ENCODE results near the gene FIBP. TPM values are rescaled to one million over a fixed set of nuclear protein-coding genes. Genes with fewer than 3 reads are reported as not detected.
"Not testable (repeated sequence)": the region's sequence is repeated elsewhere in the genome, so short reads cannot be mapped to it uniquely, and the experiment has no call there.

Gene FIBP
- total RNA-seq, 1 experiment from 2014 or later: 303 TPM

DNA sequence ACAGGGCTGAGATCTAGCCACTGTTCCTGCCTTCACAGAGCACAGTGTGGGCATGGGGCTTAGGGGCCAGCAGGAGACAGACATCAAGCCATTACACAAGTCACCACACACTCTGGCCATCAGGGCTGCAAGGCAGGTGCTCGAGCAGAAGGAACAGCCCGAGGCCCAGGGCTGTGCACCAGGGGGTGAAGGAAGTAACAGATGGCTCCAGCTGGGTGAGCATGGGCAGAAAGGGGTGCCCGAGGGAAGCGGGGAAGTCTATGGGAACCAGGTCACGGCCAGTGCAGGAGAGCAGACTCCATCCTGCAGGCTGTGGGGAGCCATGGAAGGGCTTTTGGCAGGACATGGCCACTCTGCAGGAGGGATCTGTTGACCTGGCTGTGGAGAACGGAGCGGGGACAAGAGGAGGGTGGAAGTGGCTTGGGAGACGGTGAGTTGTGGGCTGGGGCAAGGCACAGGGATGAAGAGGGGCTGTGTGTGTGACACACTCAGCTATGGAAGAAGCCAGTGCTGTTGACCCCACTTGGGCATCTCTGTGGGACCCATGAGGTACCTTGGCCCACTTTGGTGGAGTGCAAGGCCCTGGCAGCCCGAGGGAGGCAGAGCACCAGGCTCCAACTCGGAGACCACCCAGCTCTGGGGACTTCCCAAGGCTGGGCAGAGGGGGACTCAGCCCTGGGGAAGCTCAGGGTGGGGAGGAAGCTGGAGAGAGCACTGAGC lies 27.0 kb upstream of the FIBP start:
- no peak for DNase-seq (ENCODE audit: low spot score)

DNA sequence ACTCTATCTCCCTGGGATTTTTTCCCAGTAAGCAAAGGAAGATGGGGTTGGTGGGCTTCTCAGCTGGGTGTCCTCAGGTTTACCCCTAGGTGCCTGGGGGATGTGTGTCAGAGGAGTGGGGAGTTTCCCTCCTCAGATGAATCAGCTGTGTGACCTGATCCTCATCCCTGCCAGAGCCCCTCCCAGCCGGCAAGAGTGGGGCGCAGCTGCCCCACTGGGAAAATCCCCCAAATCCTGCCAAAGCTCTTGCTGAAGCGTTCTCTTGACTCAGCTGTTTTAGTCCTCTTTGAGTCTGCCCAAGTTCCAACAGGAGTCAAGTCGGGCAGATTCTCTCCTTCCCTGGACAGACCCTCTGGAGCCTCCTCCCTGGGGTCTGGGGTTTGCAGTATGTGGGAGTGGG lies 24.6 kb upstream of the FIBP start:
- DNase-seq (ENCODE audit: low spot score): no peak

DNA sequence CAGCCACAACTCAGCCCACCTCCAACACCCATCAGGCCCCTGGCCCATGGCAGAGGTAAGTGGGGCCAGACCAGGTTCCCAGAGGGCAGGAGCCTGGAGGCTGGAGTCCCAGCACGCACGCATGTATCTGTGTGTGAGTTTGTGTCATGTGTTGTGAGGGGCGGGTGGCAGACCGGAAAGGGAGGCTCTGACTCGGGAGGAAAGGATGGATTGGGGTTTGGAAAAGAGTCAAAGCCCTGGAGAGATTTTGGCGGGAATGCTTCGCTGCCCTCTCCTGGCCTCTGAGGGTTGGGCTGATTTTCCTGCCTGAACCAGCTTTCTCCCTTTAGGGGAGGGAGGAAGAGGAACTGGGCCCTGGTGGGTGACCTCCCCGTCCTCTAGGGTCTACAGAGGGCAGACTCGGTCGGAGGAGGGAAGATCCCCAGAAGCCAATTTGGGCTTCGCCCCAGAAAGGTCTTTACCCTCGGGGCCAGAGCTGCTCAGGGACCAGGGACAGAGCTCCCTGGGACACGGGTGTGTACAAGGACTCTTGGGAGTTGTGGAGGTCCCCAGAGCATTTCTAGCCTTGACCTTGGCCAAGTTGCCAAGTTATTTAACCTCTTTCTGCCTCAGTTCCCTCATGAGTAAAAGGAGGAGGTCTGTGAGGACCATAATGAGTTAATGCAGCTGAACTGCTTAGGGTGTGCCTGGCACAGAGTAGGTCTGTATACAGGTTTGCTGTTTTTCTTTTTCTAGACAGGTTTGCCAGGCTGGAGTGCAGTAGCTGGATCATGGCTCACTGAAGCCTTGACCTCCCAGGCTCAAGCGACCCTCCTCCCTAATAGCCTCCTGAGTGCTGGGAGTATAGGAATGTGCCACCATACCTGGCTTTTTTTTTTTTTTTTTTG lies 23.7 kb upstream of the FIBP start:
- peak; percentile 82 for DNase-seq (ENCODE audit: low spot score)

DNA sequence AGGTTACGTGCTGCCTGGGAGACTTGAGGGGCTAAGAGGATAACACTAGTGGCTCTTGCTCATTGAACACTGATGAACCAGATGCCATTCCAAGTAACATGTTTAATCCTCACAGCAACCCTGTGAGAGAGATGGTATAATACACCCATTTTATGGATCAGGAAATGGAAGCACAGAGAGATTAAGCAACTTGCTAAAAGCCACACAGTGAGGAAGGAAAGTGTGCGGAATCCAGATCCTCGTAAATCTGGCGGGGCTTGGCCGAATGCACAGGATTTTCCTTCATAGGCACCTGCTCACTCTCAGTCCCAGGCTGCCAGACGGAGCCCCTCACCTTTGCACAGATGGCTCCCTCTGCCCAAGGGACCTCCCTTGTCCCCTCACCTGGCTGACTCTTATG lies 19.6 kb upstream of the FIBP start:
- no peak for DNase-seq (ENCODE audit: low spot score)

DNA sequence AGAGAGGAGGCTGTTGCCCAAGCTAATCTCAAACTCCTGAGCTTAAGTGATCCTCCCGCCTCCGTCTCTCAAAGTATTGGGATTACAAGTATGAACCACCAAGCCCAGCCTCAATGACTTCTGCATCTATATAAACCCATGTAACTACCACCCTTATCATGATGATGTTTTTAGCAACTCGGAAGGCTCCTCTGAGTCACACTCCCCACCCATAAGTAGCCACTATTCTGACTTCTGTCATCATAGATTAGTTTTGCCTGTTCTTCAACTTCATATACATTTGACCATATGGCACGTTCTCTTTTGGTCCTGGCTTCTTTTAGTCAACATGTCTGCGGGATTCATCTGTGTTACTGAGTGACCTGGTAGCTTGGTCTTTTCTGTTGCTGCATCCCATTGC lies 18.3 kb upstream of the FIBP start:
- no peak for DNase-seq (ENCODE audit: low spot score)

DNA sequence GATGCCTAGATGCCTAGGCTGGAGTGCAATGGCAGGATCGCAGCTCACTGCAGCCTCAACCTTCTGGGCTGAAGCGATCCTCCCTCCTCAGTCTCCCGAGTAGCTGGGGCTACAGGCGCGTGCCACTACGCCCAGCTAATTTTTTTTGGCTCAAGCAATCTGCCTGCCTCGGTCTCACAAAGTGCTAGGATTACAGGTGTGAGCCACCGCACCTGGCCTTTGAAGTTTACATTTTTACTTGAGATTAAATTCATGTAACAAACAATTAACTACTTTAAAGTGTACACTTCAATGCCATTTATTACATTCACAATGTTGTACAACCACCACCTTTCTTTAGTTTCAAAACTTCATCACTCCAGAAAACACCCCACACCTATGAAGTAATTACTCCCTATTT lies 15.4 kb upstream of the FIBP start:
- DNase-seq (ENCODE audit: low spot score): no peak

DNA sequence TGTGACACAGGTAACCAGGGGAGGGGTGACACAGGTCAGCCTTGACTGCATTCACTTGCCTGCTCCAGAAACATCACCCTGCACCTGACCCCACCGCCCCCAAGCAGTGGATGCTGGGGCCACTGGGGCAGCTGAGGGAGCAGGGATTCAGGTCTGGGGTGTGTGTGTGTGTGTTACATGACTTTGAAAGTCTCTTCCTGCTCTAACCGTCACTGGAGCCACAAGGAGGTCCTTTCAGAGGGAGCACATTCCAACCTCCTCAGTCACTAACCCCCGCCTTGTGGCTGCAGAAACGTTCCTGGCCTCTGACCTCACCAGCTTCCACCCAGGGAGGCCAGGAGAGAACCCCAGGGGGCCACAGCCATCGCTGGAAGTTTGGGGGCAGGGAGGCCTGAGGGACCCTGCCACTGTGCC lies 14.8 kb upstream of the FIBP start:
- peak; percentile 90 for DNase-seq (ENCODE audit: low spot score)

DNA sequence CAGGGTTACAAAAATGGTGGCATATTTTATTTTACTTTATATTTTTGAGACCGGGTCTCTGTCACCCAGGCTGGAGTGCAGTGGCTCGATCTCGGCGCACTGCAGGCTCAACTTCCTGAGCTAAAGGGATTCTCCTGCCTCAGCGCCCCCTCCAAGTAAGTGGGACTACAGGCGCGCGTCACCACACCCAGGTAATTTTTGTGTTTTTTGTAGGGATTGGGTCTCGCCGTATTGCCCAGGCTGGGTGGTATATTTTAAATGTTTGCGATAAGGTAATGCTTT lies 12.6 kb upstream of the FIBP start:
- DNase-seq (ENCODE audit: low spot score): no peak

DNA sequence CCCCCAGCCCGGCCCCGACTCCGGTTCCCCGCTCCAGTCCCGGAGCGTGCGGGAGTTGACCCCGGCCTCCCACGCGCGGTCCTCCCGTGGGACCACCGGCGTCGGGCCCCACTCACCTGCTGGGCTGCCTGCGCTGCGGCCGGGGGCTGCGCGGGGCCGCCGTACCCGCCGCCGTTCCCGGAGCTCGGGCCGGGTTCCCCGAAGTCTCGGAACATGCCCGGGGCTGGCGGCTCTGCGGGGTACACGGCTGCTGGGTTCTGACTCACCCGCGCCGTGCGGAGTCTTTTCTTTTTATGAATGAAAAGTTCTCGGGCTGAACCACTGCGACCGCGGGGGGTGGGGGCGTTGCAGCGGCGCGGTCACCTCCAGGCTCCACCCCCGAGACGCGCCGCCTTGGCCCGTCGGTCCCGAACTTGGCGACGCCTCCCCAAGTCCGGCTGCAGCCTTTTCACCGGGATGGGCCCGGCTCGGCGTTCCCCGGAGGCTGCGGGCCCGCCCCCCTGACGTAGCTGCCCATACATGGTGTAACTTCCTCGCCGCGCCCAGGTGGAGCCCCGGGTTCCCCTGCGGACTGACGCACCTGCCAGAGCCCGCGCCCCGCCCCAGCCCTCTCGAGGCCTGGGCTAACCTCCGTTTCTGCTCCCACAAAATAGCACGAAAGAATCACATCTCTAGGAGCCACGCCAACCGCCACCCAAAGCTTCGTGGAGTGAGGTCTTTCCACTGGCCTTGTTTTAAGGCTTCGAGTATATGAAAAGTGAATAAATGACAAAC lies 12.0 kb upstream of the FIBP start, which contains the start of gene FOSL1:
FOSL1 (minus strand) TSS at position 264 of the 774 bp plus-strand sequence; CDS start at position 215, 49 bp downstream.
- DNase-seq (ENCODE audit: low spot score): peak; percentile 98

DNA sequence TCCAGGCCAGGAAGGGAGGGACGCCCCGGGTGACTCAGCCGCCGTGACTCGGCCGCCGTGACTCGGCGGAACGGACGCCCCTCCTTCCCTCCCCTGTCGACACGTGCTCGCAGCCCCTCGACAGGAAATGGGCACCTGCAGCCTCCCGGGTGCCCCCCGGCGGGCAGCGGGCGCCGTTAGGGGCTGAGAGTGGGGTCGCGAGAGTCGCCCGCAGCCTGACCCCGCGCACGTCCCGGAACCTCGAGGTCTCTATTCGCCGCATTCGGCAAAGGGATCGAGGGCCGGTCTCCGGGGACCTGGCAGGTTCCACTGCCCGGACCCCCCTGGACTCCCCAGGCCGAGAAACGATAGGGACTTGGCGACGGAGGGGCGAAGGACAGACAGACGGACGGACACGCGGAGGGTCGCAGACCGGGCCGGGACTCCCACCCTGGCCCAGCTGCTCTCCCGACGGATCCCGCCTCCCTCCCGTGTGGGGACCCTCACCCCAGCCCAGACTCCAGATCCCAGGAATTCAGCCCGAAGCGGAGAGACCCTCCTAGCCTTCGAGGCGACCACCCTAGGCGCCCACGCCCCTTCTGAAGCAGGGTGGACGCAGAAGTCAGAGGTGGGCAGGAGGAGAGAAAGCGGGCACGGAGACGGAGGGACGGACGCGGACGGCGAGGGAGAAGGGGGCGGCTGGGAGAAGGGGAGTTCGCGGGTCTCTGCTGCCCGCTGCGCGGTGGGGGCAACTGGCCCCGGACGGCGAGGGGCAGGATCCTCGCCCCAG lies 11.3 kb upstream of the FIBP start:
- peak; percentile 76 for DNase-seq (ENCODE audit: low spot score)

DNA sequence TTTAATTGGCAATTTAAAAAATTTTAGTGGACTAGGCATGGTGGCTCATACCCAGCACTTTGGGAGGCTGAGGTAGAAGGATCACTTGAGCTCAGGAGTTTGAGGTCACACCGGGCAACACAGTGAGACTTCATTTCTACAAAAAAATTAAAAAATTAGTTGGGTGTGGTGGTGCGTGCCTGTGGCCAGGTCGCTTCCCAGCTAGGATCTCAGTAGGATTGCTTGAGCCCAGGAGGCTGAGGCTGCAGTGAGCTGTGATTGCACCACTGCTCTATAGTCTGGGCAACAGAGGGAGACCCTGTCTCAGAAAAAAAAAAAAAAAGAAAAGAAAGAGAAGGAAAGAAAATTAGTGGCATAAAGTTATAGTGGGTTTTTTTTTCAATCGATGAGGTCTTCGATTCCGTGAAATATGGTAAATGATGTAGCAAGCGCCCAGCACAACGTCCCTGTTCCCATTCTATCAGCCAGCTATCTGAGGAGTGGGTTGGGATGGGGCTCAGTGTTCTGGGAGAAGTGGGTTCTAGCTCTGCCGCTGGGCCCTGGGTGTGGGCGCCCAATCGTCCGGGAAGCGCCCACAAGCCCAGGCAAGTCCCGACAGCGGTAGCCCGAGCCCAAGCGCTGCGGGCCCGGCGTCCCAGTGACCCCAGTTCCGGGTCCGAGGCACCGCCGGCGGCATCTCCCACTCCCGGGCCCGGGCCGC lies 10.5 kb upstream of the FIBP start:
- no peak for DNase-seq (ENCODE audit: low spot score)

DNA sequence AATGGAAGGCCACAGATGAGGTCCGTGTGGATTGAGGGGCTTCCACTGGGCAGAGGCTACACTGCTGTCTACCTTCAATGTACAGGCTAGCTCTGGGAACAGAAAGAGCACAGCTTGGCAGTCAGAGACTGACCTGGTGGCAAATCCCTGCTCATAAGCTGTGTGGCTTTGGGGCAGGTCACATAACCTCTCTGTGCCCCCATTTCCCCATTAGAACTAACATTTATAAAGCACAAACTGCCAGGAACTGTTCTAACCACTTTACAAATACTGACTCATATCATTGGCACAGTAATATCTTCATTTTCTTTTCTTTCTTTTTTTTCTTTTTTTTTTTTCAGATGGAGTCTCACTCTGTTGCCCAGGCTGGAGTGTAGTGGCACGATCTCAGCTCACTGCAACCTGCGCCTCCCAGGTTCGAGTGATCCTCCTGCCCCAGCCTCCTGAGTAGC lies 8.8 kb upstream of the FIBP start:
- DNase-seq (ENCODE audit: low spot score): no peak

DNA sequence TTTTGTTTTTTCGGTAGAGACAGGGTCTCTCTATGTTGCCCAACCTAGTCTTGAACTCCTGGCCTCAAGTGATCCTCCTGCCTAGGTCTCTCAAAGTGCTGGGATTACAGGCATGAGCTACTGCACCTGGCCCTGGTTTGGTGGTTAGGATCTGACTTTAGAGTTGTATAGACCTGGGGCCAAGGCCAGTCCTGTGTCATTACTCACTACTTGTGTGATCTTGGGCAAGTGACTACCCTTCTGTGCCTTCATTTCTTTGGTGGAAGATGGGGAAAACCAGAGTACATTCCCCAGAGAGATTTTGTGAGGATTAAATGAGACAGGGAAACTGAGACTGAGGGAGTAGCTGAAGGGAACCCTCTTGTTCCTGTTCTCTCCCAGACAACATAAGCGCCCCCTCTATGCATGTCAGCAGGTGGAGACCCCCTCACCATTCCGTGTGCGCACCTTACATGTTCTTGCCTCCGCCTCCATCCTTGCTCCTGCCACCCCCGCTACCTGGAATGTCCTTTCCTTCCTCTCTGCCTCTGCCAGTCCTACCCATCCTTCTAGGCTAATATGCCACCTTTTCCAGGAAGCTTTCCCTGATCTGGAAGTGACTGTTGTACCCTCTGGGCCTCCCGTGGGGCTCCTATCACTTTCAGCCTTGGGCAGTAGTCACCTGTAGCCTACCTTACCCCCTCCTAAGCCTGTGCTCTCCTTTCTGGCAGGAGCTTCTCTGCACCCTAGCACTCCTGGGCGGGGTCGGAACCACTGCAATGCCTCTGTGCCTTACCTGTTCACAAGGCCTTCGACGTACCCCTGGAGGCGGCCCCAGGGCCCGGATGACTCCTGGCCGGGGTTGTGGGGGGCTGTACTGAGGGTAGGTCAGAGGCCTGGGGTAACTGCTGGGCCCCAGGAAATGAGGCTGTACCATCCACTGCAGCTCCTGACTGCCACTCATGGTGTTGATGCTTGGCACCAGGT lies 8.0 kb upstream of the FIBP start:
- DNase-seq (ENCODE audit: low spot score): no peak

DNA sequence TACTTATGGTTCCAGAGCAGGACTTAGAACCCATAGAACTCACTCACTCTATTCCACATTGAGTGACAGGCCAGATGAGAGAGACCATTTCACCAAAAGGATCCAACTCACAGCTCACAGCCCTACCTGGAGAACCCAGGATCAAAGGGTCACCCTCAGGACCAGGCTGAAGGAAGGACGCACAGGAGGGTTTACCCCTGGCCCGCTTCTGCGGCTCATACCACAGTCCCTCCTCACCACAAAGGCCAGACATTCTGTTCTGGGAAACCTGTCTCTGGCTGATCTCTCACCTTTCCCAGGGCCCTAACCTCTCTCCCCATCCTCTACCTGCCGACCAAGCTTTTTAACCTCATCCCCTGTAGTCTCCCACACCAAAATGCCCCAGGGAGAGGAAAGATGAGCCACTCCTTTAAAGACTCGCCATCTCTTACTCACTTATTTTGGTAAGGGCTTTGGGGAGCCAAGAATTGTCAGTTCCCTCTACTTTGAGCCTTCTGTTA lies 7.3 kb upstream of the FIBP start:
- DNase-seq (ENCODE audit: low spot score): no peak

DNA sequence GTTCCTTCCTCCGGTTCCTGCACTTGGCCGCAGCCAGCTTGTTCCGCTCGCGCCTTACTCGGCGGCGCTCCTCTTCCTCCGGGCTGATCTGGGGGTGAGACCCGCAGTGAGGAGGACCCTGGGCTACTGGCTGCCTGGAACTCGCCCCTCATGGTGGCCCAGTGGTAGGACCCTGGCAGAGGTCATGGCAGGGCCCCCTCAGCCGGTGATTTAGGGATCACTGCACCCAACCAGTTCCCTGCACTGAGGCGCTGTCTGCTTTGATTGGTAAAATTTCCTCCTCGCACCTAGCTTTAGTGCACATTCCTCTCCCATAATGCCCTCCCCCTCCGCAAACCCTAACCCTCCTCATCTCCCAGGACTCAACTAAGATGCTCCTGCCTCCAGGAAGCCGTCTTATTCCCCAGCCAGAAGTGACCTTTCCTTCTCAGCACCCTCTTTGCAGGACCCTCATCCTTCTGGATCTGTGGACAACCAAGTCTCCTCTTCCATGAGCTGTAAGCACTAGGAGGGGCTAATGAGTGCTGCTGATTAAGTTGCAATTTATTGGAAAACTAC lies 5.8 kb upstream of the FIBP start:
- no peak for DNase-seq (ENCODE audit: low spot score)

DNA sequence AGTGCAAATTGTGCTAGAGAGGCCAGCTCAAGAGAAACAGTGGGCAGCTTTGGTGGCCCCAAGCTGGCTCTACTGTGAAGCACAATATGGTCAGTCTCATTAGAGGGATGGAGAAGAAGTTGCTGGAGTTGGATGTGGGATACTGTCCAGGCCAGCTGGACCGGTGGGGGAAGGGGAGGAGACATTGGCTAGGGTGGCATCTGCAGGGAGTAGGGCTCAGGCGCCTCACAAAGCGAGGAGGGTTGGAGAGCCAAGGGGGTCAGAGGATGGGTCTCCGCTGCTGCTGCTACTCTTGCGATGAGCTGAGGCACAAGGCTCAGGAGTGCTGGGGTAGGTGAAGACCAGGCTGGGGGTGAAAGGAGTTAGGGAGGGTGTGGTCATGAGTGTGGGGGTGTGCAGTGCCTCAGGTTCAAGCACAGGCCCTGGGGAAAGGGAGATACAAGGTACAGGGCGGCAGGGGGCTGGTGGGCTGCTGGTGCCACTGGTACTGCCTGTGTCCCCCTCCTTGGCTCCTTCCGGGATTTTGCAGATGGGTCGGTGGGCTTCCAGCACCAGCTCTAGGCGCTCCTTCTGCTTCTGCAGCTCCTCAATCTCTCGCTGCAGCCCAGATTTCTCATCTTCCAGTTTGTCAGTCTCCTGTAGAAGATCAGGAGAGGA lies 4.5 kb upstream of the FIBP start:
- no peak for DNase-seq (ENCODE audit: low spot score)

DNA sequence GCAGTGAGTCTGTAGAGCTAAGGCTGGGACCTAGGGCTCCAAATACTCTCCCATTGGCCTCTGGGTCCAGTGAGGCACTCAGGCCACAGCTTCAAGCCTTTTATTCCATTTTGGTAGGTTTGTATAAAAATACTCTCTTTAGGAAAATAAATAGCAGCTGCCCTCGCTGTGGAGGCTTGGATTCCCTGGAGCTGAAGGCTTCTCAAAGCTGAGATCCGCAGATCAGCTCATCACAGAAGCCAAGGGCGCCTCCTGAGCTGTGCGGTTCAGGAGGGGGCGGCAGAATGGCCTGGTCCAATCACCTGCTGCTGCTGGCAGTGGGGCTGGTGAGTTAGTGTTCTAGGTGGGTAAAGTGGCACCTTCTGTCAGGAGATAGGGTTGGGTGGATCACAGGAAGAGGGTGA lies 3.9 kb upstream of the FIBP start:
- DNase-seq (ENCODE audit: low spot score): not testable (repeated sequence)

Measured in HT-29 (cell line).